ENCODE results near the gene FZD2.
"Not testable (repeated sequence)": the region's sequence is repeated elsewhere in the genome, so short reads cannot be mapped to it uniquely, and the experiment has no call there.

Gene FZD2

GRCh38 chr17:44556832-44557606 is at the start of gene FZD2:
Gene FZD2, plus strand, starts transcription at chr17:44557484. Its CDS starts 205 bp downstream, at chr17:44557689.
- peak; percentile 77 for DNase-seq

DNA sequence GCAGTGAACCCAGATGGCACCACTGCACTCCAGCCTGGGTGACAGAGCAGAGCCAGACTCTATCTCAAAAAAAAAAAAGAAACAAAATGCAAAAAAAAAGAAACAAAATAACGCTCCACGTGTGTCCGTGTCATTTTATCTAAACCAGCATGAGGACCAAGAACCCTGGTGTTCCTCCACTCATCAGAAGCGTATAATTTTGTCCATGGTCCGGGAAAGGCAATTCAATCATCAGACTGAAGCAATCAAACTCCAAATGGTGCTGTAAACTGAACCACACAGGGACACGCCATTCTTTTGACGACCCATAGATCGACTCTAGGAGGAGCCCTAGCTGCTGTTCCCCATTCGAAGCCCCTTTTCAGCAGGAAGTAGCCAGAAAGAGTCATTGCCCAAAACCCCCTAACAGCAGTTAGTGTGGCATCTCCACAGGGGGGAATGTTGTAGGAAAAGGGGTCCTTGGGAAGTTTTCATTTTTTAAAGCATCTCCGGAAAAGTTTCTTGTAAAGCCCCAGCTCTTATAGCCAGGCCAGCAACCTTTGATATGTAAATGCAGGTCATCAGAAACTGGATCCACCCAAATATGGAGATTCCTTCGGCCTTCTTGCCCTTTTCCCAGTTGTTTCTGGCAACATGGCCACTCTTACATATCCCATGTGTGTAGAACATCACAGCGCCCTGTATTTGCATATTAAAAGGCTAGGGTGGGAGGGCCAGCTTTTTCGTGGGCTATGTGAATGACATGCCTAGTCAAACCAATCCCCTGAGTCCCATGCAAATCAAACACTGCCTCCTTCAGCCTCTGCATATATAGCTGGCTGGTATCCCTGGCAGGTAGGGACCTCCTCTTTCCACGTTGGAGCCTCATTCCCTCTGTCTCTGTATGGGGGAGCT is 45.8 kb upstream of the FZD2 start:
- peak; percentile 25 for DNase-seq

DNA sequence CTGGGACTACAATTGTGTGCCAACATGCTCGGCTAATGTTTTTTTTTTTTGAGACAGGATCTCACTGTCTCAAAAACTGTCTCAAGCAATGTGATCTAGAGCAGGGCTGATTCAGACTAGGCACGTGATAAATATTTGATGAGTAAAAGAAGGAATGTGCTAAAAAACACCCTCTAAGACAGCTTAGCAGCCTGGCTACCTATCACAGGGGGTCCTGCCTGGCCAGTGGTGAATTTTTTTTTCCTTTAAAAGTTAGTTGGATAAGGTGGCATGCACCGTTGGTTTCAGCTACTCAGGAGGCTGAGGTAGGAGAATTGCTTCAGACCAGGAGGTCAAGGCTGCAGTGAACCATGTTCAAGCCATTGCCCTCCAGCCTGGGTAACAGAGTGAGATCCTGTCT is 39.3 kb upstream of the FZD2 start:
- DNase-seq, result no peak

DNA sequence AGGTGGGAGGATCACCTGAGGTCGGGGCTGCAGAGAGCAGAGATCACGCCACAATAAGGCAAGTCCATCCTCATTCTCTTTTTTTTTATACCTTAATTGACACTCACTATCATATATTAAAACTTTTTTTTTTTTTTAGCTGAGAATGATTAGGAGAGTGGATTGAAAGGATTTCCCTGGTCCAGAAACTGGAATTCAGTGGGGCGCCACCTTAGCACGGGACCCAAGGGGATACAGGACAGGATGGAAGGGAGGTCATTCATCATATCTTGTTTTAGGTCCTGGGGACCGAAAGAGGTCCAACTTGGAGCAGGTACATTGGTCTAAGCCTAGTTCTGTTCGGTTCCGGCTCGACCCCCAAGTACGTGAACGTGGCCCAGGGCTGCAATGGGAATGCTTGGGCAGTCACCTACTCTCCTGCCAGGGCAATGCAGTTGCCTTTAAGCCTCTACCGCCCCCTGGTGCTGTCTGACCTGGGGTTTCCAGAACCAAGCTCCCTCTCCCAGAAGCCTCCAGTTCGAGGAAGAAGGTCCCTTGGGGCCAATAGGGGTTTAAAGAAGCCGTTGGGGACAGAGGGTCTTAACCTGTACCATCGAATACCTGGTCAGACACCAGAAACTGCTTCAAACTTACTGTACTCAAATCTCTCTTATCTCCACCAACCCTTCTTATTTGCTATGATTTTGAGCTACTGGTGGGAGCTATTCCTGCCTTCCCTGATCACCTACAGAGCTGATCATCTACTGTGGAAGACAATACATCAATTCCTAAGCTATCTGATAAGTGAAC is 34.2 kb upstream of the FZD2 start:
- DNase-seq, result peak; percentile 85

GRCh38 chr17:44523672-44523972 is 33.7 kb upstream of the FZD2 start:
- DNase-seq, result no peak

GRCh38 chr17:44527102-44527501 is 30.2 kb upstream of the FZD2 start:
- DNase-seq, result no peak

DNA sequence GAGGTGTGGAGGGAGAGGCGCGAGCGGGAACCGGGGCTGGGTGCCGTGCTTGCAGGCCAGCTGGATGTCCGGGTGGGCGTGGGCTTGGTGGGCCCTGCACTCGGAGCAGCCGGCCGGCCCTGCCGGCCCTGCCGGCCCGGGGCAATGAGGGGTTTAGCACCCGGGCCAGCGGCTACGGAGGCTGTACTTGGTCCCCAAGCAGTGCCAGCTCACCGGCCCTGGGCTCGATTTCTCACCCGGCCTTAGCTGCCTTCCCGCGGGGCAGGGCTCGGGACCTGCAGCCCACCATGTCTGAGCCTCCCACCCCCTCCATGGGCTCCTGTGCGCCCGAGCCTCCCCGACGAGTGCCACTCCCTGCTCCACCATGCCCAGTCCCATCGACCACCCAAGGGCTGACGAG is 29.3 kb upstream of the FZD2 start:
- no peak for DNase-seq

DNA sequence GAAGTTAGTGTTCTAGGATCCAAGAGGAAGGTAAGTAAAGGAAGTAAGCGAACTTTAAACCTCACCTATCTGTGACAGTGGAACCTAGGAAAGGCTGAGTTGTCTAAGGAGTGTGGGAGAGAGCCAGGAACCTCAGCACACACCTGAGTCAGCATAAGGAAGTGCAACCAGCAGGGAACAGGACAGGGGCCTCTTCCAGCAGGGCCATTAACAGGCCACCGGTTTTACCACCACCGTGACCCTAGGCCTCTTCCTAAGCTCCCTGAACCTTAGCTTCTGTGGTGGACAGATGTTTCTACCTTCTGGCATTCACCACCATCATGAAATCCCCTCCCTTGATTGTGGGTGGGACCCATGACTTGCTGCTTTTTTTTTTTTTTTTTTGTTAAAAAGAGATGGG is 27.4 kb upstream of the FZD2 start:
- DNase-seq, result no peak

DNA sequence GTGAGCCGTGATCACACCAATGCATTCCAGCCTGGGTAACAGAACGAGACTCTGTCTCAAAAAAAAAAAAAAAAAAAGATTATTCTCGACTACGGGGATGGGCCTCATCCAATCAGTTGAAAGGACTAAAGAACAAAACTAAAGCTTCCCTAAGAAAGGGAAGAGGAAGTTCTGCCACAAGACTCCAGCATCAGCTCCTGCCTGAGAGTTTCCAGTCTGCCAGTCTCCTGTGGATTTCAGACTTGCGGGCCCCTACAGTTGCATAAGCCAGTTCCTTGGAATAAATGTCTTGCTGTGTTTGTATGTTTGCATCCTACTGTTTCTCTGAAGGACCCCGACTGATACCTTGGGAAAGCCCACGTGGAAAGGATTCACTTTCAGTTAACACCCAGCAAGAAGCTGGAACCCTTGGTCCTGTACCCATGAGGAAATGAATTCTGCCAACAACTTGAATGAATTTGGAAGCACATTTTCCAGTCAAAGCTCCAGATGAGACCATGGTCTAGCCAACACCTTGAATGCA is 26.3 kb upstream of the FZD2 start:
- no peak for DNase-seq

- peak; percentile 81 for DNase-seq
These were observed 23.6 kb upstream of the FZD2 start for GRCh38 chr17:44533533-44534246.

- DNase-seq, result no peak
These were observed 21.0 kb upstream of the FZD2 start for GRCh38 chr17:44536090-44536953.

GRCh38 chr17:44537922-44538321 is 19.4 kb upstream of the FZD2 start:
- DNase-seq, result not testable (repeated sequence)

- no peak for DNase-seq
These were observed 17.6 kb upstream of the FZD2 start for GRCh38 chr17:44539673-44540072.

- no peak for DNase-seq
These were observed 16.8 kb upstream of the FZD2 start for GRCh38 chr17:44540246-44541084.

DNA sequence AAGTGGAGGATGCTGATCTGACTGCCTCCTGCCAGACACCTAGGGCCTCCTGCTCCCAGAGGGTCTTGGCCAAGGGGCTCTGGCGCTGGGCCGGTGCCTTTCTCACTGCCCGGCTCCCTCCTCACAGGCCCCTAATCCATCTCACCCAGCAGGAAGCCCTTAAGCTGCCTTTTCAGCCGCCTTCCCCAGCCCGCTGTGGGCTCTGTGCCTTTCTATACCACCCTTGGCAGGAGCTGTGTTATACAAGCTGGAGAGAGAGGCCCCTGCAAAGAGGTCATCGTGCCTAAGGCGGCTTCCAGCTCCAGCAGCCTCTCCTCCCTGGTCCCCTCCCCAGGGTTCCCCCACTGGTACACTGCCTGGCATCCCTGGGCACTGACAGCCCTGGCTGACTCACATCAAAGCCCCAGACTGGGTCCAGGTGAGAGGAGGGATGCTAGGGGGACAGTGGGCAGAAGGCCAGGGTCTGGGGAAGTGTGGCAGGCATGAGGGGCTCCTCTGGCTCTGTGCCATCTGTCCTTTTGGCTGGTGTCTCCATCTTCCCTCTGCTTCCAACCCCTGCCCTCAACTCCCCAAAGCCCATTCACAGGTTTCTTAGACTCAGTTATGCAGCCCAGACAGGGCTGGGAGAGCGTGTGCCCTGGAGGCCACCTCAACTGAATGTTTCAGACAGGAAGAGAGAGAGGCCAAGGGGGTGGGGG is 15.3 kb upstream of the FZD2 start:
- no peak for DNase-seq

DNA sequence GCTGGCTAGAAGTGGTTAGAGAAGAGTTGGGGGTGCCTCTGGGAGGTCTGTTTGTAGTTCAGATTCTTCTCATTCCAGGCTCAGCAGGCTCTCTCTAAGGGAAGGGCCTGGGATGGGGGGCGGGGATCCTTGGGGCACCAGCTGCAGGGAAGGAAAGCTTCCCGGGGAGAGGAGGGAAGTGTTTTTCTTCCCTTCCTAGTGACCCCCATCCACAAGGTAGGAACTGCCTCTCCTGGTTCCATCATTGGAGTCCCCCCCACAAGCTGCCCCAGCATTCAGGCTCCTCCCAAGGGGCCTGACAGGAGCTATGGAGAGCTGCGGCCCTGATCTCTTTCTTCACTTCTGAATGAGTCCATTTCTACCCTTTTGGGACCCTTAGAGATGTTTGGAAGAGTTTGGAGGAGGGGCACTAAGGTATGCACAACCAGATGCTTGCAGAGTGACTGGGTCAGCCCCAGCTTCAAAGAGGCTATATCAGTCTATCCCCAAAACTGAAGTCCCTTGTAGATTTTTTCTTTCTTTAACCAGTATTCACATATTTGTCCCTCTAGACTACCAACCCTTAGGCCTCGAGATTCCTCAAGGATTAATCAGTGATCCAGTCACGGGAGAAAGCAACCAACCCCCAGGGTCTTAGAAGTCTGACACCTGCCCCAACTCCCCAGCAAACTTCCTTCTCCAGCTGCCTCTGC is 13.9 kb upstream of the FZD2 start:
- DNase-seq, result no peak

DNA sequence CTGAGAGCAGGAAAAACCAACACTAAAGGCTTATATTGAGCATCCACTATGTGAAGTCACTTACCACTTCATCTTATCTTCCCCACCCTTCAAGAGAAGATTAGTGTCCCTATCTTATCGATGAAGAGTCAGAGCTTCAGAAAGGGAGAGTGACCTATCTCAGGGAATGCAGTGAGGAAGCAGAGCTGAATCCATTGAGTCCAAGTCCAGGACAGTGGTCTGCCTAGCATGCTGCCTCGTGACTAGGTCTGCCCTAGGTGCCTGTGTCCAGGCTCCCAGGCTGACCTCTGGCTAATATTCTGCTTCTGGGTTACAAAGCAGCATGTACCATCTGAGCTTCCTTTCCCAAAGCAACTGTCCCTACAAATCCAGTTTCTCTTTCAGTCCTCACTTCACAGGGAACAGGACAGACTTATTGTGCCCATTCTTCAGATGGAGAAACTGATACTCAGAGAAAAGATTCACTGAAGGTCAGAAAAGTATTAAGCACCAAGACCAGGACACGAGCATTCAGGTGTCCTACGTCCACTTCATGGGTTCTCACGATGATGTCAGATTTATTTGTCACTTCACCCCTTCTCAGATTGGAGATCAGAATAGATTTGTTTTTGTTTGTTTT is 13.3 kb upstream of the FZD2 start:
- no peak for DNase-seq

- DNase-seq, result no peak
These were observed 10.3 kb upstream of the FZD2 start for GRCh38 chr17:44546671-44547606.
